Caco-2 (cell line): ENCODE data around the gene PFDN2. TPM values are rescaled to one million over a fixed set of nuclear protein-coding genes. Genes with fewer than 3 reads are reported as not detected.
"Not testable (repeated sequence)": the region's sequence is repeated elsewhere in the genome, so short reads cannot be mapped to it uniquely, and the experiment has no call there.

ENCODE experiments used
- BruUV-seq: library from RNA; stranded (reverse); fragments of 400-500 nt; replicated peaks from 2 replicates; lab custom pipeline; 2021; lab: Mats Ljungman, UMichigan
- CTCF ChIA-PET: fragments of 300-600 bp; sonication (Branson Sonifier 250); formaldehyde crosslinking; loops from one replicate; lab custom pipeline; 2022; ENCODE audit warnings: antibody characterized with exemption; lab: Charles Lee
- POLR2A ChIA-PET: fragments of 300-600 bp; sonication (Branson Sonifier 250); formaldehyde crosslinking; loops from one replicate; lab custom pipeline; 2022; ENCODE audit warnings: antibody characterized with exemption; lab: Charles Lee
- DNase-seq, 2 experiments: peaks; one replicate each; pipeline versions ENCODE4 v3.0.0 to v3.0.0-alpha.2; 2020 to 2022
- H3K27me3 ChIP-seq: replicated peaks from 2 replicates; pipeline ENCODE4 v1.6.0; 2011; ENCODE audit warnings: low read length; ENCODE audit not compliant: control insufficient read depth, insufficient read depth
- H3K36me3 ChIP-seq: 2 replicates; pipeline ENCODE4 v1.5.1; 2011; ENCODE audit warnings: low read length; ENCODE audit not compliant: control insufficient read depth, insufficient read depth
- H3K4me1 ChIP-seq: fragments of 250-450 bp; sonication (Bioruptor Pico); 2 replicates; pipeline ENCODE4 v1.5.1; 2020; ENCODE audit warnings: mild to moderate bottlenecking
- H3K4me3 ChIP-seq: 2 replicates; pipeline ENCODE4 v1.5.1; 2011; ENCODE audit warnings: low read depth, mild to moderate bottlenecking, control low read depth, low read length
- H3K9me3 ChIP-seq: fragments of 250-450 bp; sonication (Bioruptor Pico); 2 replicates; pipeline ENCODE4 v1.5.1; 2020; ENCODE audit warnings: mild to moderate bottlenecking, moderate library complexity
- H3K27ac Mint-ChIP-seq: one replicate; pipeline ENCODE4 v1.8.0; 2022; ENCODE audit warnings: mixed read lengths; ENCODE audit not compliant: unreplicated experiment
- H3K27me3 Mint-ChIP-seq: one replicate; pipeline ENCODE4 v1.8.0; 2022; ENCODE audit warnings: mixed read lengths; ENCODE audit not compliant: insufficient read depth, unreplicated experiment
- H3K36me3 Mint-ChIP-seq: one replicate; pipeline ENCODE4 v1.8.0; 2022; ENCODE audit warnings: mild to moderate bottlenecking, mixed read lengths; ENCODE audit not compliant: insufficient read depth, unreplicated experiment
- H3K4me1 Mint-ChIP-seq: one replicate; pipeline ENCODE4 v1.8.0; 2022; ENCODE audit warnings: low read depth, mixed read lengths; ENCODE audit not compliant: unreplicated experiment
- H3K4me3 Mint-ChIP-seq: one replicate; pipeline ENCODE4 v1.8.0; 2022; ENCODE audit warnings: mild to moderate bottlenecking, moderate library complexity, mixed read lengths; ENCODE audit not compliant: unreplicated experiment
- H3K9me3 Mint-ChIP-seq: one replicate; pipeline ENCODE4 v1.8.0; 2022; ENCODE audit warnings: mixed read lengths; ENCODE audit not compliant: unreplicated experiment
- CTCF ChIP-seq, 2 experiments: fragments of 200-600 bp in 1 of 2; IDR thresholded peaks; 1 replicate in 1 of 2; 2 replicates in 1 of 2; pipeline versions ENCODE4 v1.5.1 to v1.8.0; 2011 to 2022; ENCODE audit warnings: antibody characterized with exemption in 1 of 2, control low read depth in 1 of 2, inconsistent platforms in 1 of 2, low read depth in 1 of 2, low read length in 1 of 2, mild to moderate bottlenecking in 1 of 2, moderate library complexity in 1 of 2; ENCODE audit not compliant: insufficient read depth in 1 of 2, severe bottlenecking in 1 of 2, unreplicated experiment in 1 of 2
- intact Hi-C: fragments of 100-400 bp; cut with micrococcal nuclease; formaldehyde crosslinking; loops from one replicate; pipeline ENCODE4 v1.10.0; 2022; ENCODE audit not compliant: unreplicated experiment
- total RNA-seq: library from RNA; stranded (reverse); gene quantifications from 2 replicates; pipeline ENCODE4 v1.2.3, GENCODE V29; 2022

PFDN2 gene
- total RNA-seq, 1 experiment from 2014 or later: 88.0 TPM

- no TSS peak for BruUV-seq
- no peaks in the 10 kb centered on the region for H3K36me3 Mint-ChIP-seq
- Histone ChIP-seq H3K27me3 (no peaks in the 10 kb centered on the region), H3K9me3 (no peaks in the 10 kb centered on the region), H3K4me3 (no peak overlapping the region), H3K36me3 (no peaks in the 10 kb centered on the region), H3K4me1 (no peaks in the 10 kb centered on the region)
- no peak for TF ChIP-seq CTCF (IDR thresholded peaks at IDR 0.05; ENCODE audit: insufficient read depth in 1 of 2, low read depth in 1 of 2, low read length in 1 of 2, severe bottlenecking in 1 of 2, unreplicated experiment in 1 of 2)
- H3K4me3 Mint-ChIP-seq: no peak overlapping the region
- no peaks in the 10 kb centered on the region for H3K4me1 Mint-ChIP-seq
- ChIA-PET CTCF (no interaction called here), POLR2A (no interaction called here)
- no peak overlapping the region for H3K27ac Mint-ChIP-seq
- intact Hi-C loops: no loop called here
- H3K9me3 Mint-ChIP-seq: no peaks in the 10 kb centered on the region
- DNase-seq: no peak
- H3K27me3 Mint-ChIP-seq: peaks cover 3% of the 10 kb centered on the region
Measured at GRCh38 chr1:161066694-161067093, 51.1 kb downstream of the PFDN2 start.

DNA sequence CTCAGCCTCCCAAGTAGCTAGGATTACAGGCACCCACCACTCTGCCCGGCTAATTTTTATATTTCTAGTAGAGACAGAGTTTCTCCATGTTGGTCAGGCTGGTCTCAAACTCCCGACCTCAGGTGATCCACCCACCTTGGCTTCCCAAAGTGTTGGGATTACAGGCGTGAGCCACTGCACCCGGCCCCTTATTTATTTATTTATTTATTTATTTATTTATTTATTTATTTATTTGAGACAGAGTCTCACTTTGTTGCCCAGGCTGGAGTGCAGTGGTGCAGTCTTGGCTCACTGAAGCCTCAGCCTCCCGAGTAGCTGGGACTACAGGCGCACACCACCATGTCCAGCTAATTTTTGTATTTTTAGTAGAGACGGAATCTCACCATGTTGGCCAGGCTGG, 52.2 kb downstream of the PFDN2 start:
- H3K4me1 ChIP-seq, H3K9me3 ChIP-seq, H3K27me3 ChIP-seq, CTCF ChIA-PET, DNase-seq, H3K4me1 Mint-ChIP-seq, H3K27me3 Mint-ChIP-seq, intact Hi-C loops, BruUV-seq, H3K4me3 Mint-ChIP-seq, H3K36me3 Mint-ChIP-seq, POLR2A ChIA-PET, H3K27ac Mint-ChIP-seq, H3K36me3 ChIP-seq, H3K4me3 ChIP-seq, H3K9me3 Mint-ChIP-seq: not testable (repeated sequence)

GRCh38 chr1:161063936-161064335, 53.9 kb downstream of the PFDN2 start:
- H3K27ac Mint-ChIP-seq, H3K4me3 ChIP-seq, H3K36me3 ChIP-seq, H3K9me3 ChIP-seq, H3K27me3 Mint-ChIP-seq, H3K4me1 Mint-ChIP-seq, CTCF ChIA-PET, H3K36me3 Mint-ChIP-seq, DNase-seq, H3K27me3 ChIP-seq, H3K9me3 Mint-ChIP-seq, H3K4me1 ChIP-seq, POLR2A ChIA-PET, BruUV-seq, H3K4me3 Mint-ChIP-seq: not testable (repeated sequence)
- intact Hi-C loops: loop anchor here (5.0 kb wide), 1 partner anchor 33 kb away; the partner anchor contains the start of gene KLHDC9

- TF ChIP-seq CTCF (IDR thresholded peaks at IDR 0.05; ENCODE audit: insufficient read depth in 1 of 2, low read depth in 1 of 2, low read length in 1 of 2, severe bottlenecking in 1 of 2, unreplicated experiment in 1 of 2): no peak
- intact Hi-C loops: loop anchor here (5.0 kb wide), 1 partner anchor 36 kb away; the partner anchor contains the start of gene KLHDC9
- H3K36me3 Mint-ChIP-seq: no peaks in the 10 kb centered on the region
- H3K27ac Mint-ChIP-seq: no peak overlapping the region
- no peaks in the 10 kb centered on the region for H3K4me1 ChIP-seq
- H3K27me3 Mint-ChIP-seq: peaks cover 3% of the 10 kb centered on the region
- H3K36me3 ChIP-seq: no peaks in the 10 kb centered on the region
- POLR2A ChIA-PET: no interaction called here
- CTCF ChIA-PET: no interaction called here
- BruUV-seq: no TSS peak
- no peak overlapping the region for H3K4me3 ChIP-seq
- H3K4me1 Mint-ChIP-seq: no peaks in the 10 kb centered on the region
- H3K9me3 Mint-ChIP-seq: no peaks in the 10 kb centered on the region
- H3K9me3 ChIP-seq: no peaks in the 10 kb centered on the region
- no peak overlapping the region for H3K4me3 Mint-ChIP-seq
- no peaks in the 10 kb centered on the region for H3K27me3 ChIP-seq
- no peak for DNase-seq
Measured at GRCh38 chr1:161061419-161061818, 56.4 kb downstream of the PFDN2 start.
